Skeletal muscle tissue (tissue), 4 donors: ENCODE results near the gene KLK2. TPM values are rescaled to one million over a fixed set of nuclear protein-coding genes. Genes with fewer than 3 reads are reported as not detected.

Source experiments
- H3K27ac ChIP-seq: one replicate; pipeline ENCODE4 v1.7.0; 2013; ENCODE audit warnings: mild to moderate bottlenecking, low read depth, low read length, inconsistent platforms
- H3K27me3 ChIP-seq, 3 donors: one replicate each; pipeline ENCODE4 v1.7.0; 2013; ENCODE audit warnings: low read length in 3 of 3; ENCODE audit not compliant: control insufficient read depth in 3 of 3, insufficient read depth in 3 of 3
- H3K36me3 ChIP-seq, 3 donors: one replicate each; pipeline ENCODE4 v1.7.0; 2013; ENCODE audit warnings: low read length in 3 of 3; ENCODE audit not compliant: control insufficient read depth in 3 of 3, insufficient read depth in 3 of 3
- H3K4me1 ChIP-seq, 3 donors: one replicate each; pipeline ENCODE4 v1.7.0; 2013; ENCODE audit warnings: low read length in 3 of 3, mild to moderate bottlenecking in 3 of 3; ENCODE audit not compliant: control insufficient read depth in 3 of 3, insufficient read depth in 3 of 3
- H3K4me3 ChIP-seq, 3 donors: one replicate each; pipeline ENCODE4 v1.7.0; 2013; ENCODE audit warnings: low read length in 3 of 3
- H3K9ac ChIP-seq, 3 donors: one replicate each; pipeline ENCODE4 v1.7.0; 2013; ENCODE audit warnings: low read length in 3 of 3, mild to moderate bottlenecking in 3 of 3, moderate library complexity in 2 of 3, low read depth in 1 of 3
- H3K9me3 ChIP-seq, 3 donors: one replicate each; pipeline ENCODE4 v1.7.0; 2013; ENCODE audit warnings: low read length in 3 of 3; ENCODE audit not compliant: control insufficient read depth in 3 of 3
- total RNA-seq: library from RNA; depleted of rRNA; stranded (reverse); fragments of >200 nt; gene quantifications from one replicate; pipeline ENCODE4 v1.2.3, GENCODE V29; 2014
- donor health status: Osteomylitis.

The KLK2 gene
- total RNA-seq, 1 donor from 2014 or later, result not detected

- no peak overlapping the region for H3K27ac ChIP-seq
- H3K4me3 ChIP-seq, result no peak overlapping the region
- peaks cover 0 to 3% (median 0%) of the 10 kb centered on the region in 3 donors for H3K27me3 ChIP-seq
These were observed 26.3 kb downstream of the KLK2 start for GRCh38 chr19:50899569-50899968.

GRCh38 chr19:50902640-50903039, 29.4 kb downstream of the KLK2 start:
- no peak overlapping the region for H3K9ac ChIP-seq
- no peak overlapping the region for H3K4me3 ChIP-seq
- no peak overlapping the region for H3K27ac ChIP-seq
- no peaks in the 10 kb centered on the region for H3K36me3 ChIP-seq
- no peaks in the 10 kb centered on the region for H3K4me1 ChIP-seq
- peaks cover 0 to 8% (median 6%) of the 10 kb centered on the region in 3 donors for H3K27me3 ChIP-seq
- H3K9me3 ChIP-seq, result no peaks in the 10 kb centered on the region

More at GRCh38 chr19:50899569-50899968, 26.3 kb downstream of the KLK2 start:
- Histone ChIP-seq H3K36me3 (no peaks in the 10 kb centered on the region), H3K9me3 (no peaks in the 10 kb centered on the region), H3K9ac (no peak overlapping the region), H3K4me1 (no peaks in the 10 kb centered on the region)

GRCh38 chr19:50906217-50906616, 33.0 kb downstream of the KLK2 start:
- H3K9ac ChIP-seq, result no peak overlapping the region
- H3K27me3 ChIP-seq, result peaks cover 23 to 30% (median 30%) of the 10 kb centered on the region in 3 donors
- no peaks in the 10 kb centered on the region for H3K9me3 ChIP-seq
- no peak overlapping the region for H3K27ac ChIP-seq
- H3K36me3 ChIP-seq, result no peaks in the 10 kb centered on the region
- H3K4me3 ChIP-seq, result no peak overlapping the region
- H3K4me1 ChIP-seq, result no peaks in the 10 kb centered on the region

GRCh38 chr19:50908336-50908735, 35.1 kb downstream of the KLK2 start:
- Histone ChIP-seq H3K4me1 (no peaks in the 10 kb centered on the region), H3K27ac (no peak overlapping the region), H3K9me3 (no peaks in the 10 kb centered on the region), H3K27me3 (peaks cover 39 to 45% (median 40%) of the 10 kb centered on the region in 3 donors), H3K4me3 (no peak overlapping the region), H3K36me3 (no peaks in the 10 kb centered on the region), H3K9ac (no peak overlapping the region)

GRCh38 chr19:50909240-50910070, 36.2 kb downstream of the KLK2 start:
- Histone ChIP-seq H3K27me3 (peaks cover 39 to 47% (median 40%) of the 10 kb centered on the region in 3 donors), H3K9ac (no peak overlapping the region), H3K27ac (no peak overlapping the region), H3K9me3 (no peaks in the 10 kb centered on the region), H3K36me3 (no peaks in the 10 kb centered on the region), H3K4me1 (no peaks in the 10 kb centered on the region), H3K4me3 (no peak overlapping the region)

- no peaks in the 10 kb centered on the region for H3K4me1 ChIP-seq
- no peaks in the 10 kb centered on the region for H3K9me3 ChIP-seq
- no peak overlapping the region for H3K9ac ChIP-seq
- H3K27ac ChIP-seq, result no peak overlapping the region
- H3K4me3 ChIP-seq, result no peak overlapping the region
- no peaks in the 10 kb centered on the region for H3K36me3 ChIP-seq
- H3K27me3 ChIP-seq, result peaks cover 39 to 50% (median 40%) of the 10 kb centered on the region in 3 donors
These were observed 37.5 kb downstream of the KLK2 start for GRCh38 chr19:50910722-50911121.

- Histone ChIP-seq H3K27ac (no peak within 1 kb of the TSS), H3K9me3 (no peaks in the 10 kb centered on the region), H3K36me3 (no peaks in the 10 kb centered on the region), H3K4me3 (no peak within 1 kb of the TSS), H3K27me3 (peaks cover 40 to 54% (median 42%) of the 10 kb centered on the region in 3 donors), H3K9ac (no peak within 1 kb of the TSS), H3K4me1 (no peaks in the 10 kb centered on the region)
These were observed 38.2 kb downstream of the KLK2 start, which contains the start of gene KLK4 for GRCh38 chr19:50911206-50912101. Gene KLK4 (minus strand): TSS chr19:50911395. CDS start chr19:50910738, 657 bp downstream.

- Histone ChIP-seq H3K9ac (no peak overlapping the region), H3K9me3 (no peaks in the 10 kb centered on the region), H3K4me3 (no peak overlapping the region), H3K27me3 (peaks cover 37 to 54% (median 40%) of the 10 kb centered on the region in 3 donors), H3K36me3 (no peaks in the 10 kb centered on the region), H3K4me1 (no peaks in the 10 kb centered on the region), H3K27ac (no peak overlapping the region)
These were observed 38.9 kb downstream of the KLK2 start for GRCh38 chr19:50912102-50912599.

GRCh38 chr19:50912727-50913716, 39.8 kb downstream of the KLK2 start:
- no peaks in the 10 kb centered on the region for H3K36me3 ChIP-seq
- H3K4me1 ChIP-seq, result no peaks in the 10 kb centered on the region
- H3K9ac ChIP-seq, result no peak overlapping the region
- no peaks in the 10 kb centered on the region for H3K9me3 ChIP-seq
- no peak overlapping the region for H3K27ac ChIP-seq
- H3K27me3 ChIP-seq, result peaks cover 34 to 50% (median 39%) of the 10 kb centered on the region in 3 donors
- H3K4me3 ChIP-seq, result no peak overlapping the region
